Adrenal gland (tissue), 5 donors: ENCODE results near the gene IPMK.

Source experiments
- POLR2A ChIP-seq, 2 donors: fragments of 450-650 bp; IDR thresholded peaks; one replicate each; pipeline ENCODE4 v1.6.1; 2017; ENCODE audit warnings: antibody characterized with exemption in 2 of 2, mild to moderate bottlenecking in 2 of 2, moderate library complexity in 1 of 2
- TF ChIP-seq, protein P1 (sequence below), 6 experiments: fragments of 450-650 bp in 4 of 6; fragments of 200-600 bp in 2 of 6; sonication (generic) in 1 of 6; IDR thresholded peaks; 1 replicate in 5 of 6; 2 replicates in 1 of 6; pipeline versions ENCODE4 v1.5.1 to v1.8.0; 2016 to 2021; ENCODE audit warnings: antibody characterized with exemption in 6 of 6, mild to moderate bottlenecking in 2 of 6, moderate library complexity in 1 of 6
- donor health status: DM: no; HTN: no; CAD: no.

DNA sequence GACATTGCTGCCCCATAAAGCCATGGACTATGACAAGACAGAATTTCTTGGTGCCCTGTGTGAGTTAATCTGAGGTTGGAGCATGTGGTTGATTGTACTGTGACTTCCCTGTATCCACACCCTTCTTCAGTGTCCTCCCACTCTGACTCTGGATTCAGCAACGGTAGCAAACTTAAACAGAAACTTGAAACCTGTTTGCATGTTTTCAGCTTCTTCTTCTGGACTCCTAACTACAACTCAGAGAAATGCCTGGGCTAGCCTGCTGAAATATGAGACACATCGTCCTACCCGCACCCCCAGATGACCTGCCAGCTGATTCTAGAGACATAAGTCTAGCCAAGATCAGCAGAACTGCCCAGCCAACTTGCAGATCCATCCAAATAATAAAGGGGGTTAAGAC is 78.4 kb downstream of the IPMK start:
- TF ChIP-seq, protein P1, sequence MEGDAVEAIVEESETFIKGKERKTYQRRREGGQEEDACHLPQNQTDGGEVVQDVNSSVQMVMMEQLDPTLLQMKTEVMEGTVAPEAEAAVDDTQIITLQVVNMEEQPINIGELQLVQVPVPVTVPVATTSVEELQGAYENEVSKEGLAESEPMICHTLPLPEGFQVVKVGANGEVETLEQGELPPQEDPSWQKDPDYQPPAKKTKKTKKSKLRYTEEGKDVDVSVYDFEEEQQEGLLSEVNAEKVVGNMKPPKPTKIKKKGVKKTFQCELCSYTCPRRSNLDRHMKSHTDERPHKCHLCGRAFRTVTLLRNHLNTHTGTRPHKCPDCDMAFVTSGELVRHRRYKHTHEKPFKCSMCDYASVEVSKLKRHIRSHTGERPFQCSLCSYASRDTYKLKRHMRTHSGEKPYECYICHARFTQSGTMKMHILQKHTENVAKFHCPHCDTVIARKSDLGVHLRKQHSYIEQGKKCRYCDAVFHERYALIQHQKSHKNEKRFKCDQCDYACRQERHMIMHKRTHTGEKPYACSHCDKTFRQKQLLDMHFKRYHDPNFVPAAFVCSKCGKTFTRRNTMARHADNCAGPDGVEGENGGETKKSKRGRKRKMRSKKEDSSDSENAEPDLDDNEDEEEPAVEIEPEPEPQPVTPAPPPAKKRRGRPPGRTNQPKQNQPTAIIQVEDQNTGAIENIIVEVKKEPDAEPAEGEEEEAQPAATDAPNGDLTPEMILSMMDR (IDR thresholded peaks at IDR 0.05) = no peak
- no peak for TF ChIP-seq POLR2A (IDR thresholded peaks at IDR 0.05)
